GM12875 (cell line): Measurements from ENCODE around the gene ATP1A3.
A peak's percentile ranks its signal among the peaks of the same experiment; 100 is the strongest.

ENCODE experiments used
- H3K4me3 ChIP-seq: one replicate; pipeline ENCODE4 v1.5.1; 2011; ENCODE audit warnings: low read depth, low read length, control low read depth
- CTCF ChIP-seq: IDR thresholded peaks from 2 replicates; pipeline ENCODE4 v1.5.1; 2011; ENCODE audit warnings: low read depth, mild to moderate bottlenecking, control low read depth, inconsistent platforms, low read length, moderate library complexity, borderline replicate concordance; ENCODE audit not compliant: insufficient read depth

Gene ATP1A3

GRCh38 chr19:41935760-41936415 is 58.1 kb downstream of the ATP1A3 start:
- H3K4me3 ChIP-seq = no peak overlapping the region
- no peak for TF ChIP-seq CTCF

GRCh38 chr19:41934849-41935374 is 59.1 kb downstream of the ATP1A3 start:
- peak; percentile 89 for TF ChIP-seq CTCF

GRCh38 chr19:41933693-41934426 is 60.2 kb downstream of the ATP1A3 start:
- no peak for TF ChIP-seq CTCF
- no peak overlapping the region for H3K4me3 ChIP-seq

More at GRCh38 chr19:41934849-41935374, 59.1 kb downstream of the ATP1A3 start:
- H3K4me3 ChIP-seq = no peak overlapping the region

GRCh38 chr19:41932720-41933332 is 61.2 kb downstream of the ATP1A3 start:
- no peak for TF ChIP-seq CTCF
- no peak overlapping the region for H3K4me3 ChIP-seq

GRCh38 chr19:41932259-41932719 is 61.7 kb downstream of the ATP1A3 start:
- no peak for TF ChIP-seq CTCF
- no peak overlapping the region for H3K4me3 ChIP-seq

GRCh38 chr19:41930926-41931592 is 63.0 kb downstream of the ATP1A3 start:
- no peak overlapping the region for H3K4me3 ChIP-seq
- peak; percentile 70 for TF ChIP-seq CTCF
